ENCODE results near the gene MOV10L1. TPM values are rescaled to one million over a fixed set of nuclear protein-coding genes. Genes with fewer than 3 reads are reported as not detected.
A peak's percentile ranks its signal among the peaks of the same experiment; 100 is the strongest.

The MOV10L1 gene
- polyA plus RNA-seq, 3 donors from 2014 or later: 1.4 TPM; not detected in 2

- H3K27me3 Mint-ChIP-seq (ENCODE audit: low read depth in 3 of 3): peaks cover 0 to 1% (median 0%) of the 10 kb centered on the region in 3 donors
- H3K4me1 Mint-ChIP-seq: peaks cover 5 to 10% of the 10 kb centered on the region in 2 donors
- no peak for DNase-seq
- H3K9me3 Mint-ChIP-seq: no peaks in the 10 kb centered on the region
- peaks cover 4 to 17% (median 4%) of the 10 kb centered on the region in 3 donors for H3K36me3 Mint-ChIP-seq
- no peak overlapping the region for H3K27ac Mint-ChIP-seq
- no peak overlapping the region for H3K4me3 Mint-ChIP-seq
Observed at GRCh38 chr22:50063589-50064393, 26.0 kb upstream of the MOV10L1 start.

- peaks cover 4 to 18% (median 4%) of the 10 kb centered on the region in 3 donors for H3K36me3 Mint-ChIP-seq
- H3K4me1 Mint-ChIP-seq: peaks cover under 1 to 8% of the 10 kb centered on the region in 2 donors
- peaks cover 0 to 1% (median 0%) of the 10 kb centered on the region in 3 donors for H3K27me3 Mint-ChIP-seq (ENCODE audit: low read depth in 3 of 3)
- no peak for DNase-seq
- no peak overlapping the region for H3K27ac Mint-ChIP-seq
- no peak overlapping the region for H3K4me3 Mint-ChIP-seq
- no peaks in the 10 kb centered on the region for H3K9me3 Mint-ChIP-seq
Observed at GRCh38 chr22:50064453-50064852, 25.4 kb upstream of the MOV10L1 start.

- Mint-ChIP-seq H3K9me3 (no peaks in the 10 kb centered on the region), H3K27me3 (ENCODE audit: low read depth in 3 of 3) (peaks cover 0 to 1% (median 0%) of the 10 kb centered on the region in 3 donors), H3K27ac (peak overlapping the region in 2 of 6 donors; percentile 66 to 75), H3K36me3 (peaks cover 4 to 17% (median 4%) of the 10 kb centered on the region in 3 donors), H3K4me1 (peaks cover 0 to 2% of the 10 kb centered on the region in 2 donors), H3K4me3 (no peak overlapping the region)
- no peak for DNase-seq
Observed at GRCh38 chr22:50067244-50067643, 22.6 kb upstream of the MOV10L1 start.

- Mint-ChIP-seq H3K4me1 (peaks cover 0 to 2% of the 10 kb centered on the region in 2 donors), H3K27ac (peak overlapping the region in 1 of 6 donors; percentile 55), H3K36me3 (peaks cover 4 to 17% (median 4%) of the 10 kb centered on the region in 3 donors), H3K27me3 (ENCODE audit: low read depth in 3 of 3) (peaks cover 0 to 1% (median 0%) of the 10 kb centered on the region in 3 donors), H3K9me3 (no peaks in the 10 kb centered on the region), H3K4me3 (no peak overlapping the region)
- no peak for DNase-seq
Observed at GRCh38 chr22:50068096-50068495, 21.7 kb upstream of the MOV10L1 start.

- H3K27me3 Mint-ChIP-seq (ENCODE audit: low read depth in 3 of 3): peaks cover 0 to under 1% (median 0%) of the 10 kb centered on the region in 3 donors
- peaks cover 0 to 2% of the 10 kb centered on the region in 2 donors for H3K4me1 Mint-ChIP-seq
- no peak for DNase-seq
- no peak overlapping the region for H3K4me3 Mint-ChIP-seq
- H3K9me3 Mint-ChIP-seq: no peaks in the 10 kb centered on the region
- no peak overlapping the region for H3K27ac Mint-ChIP-seq
- H3K36me3 Mint-ChIP-seq: peaks cover 1 to 17% (median 4%) of the 10 kb centered on the region in 3 donors
Observed at GRCh38 chr22:50070366-50070765, 19.4 kb upstream of the MOV10L1 start.

GRCh38 chr22:50071432-50072166, 18.2 kb upstream of the MOV10L1 start:
- DNase-seq: no peak
- Mint-ChIP-seq H3K27me3 (ENCODE audit: low read depth in 3 of 3) (peaks cover 0 to 1% (median 0%) of the 10 kb centered on the region in 3 donors), H3K9me3 (peaks cover 0 to 3% (median 0%) of the 10 kb centered on the region in 6 donors), H3K27ac (no peak overlapping the region), H3K36me3 (peaks cover 8 to 22% (median 9%) of the 10 kb centered on the region in 3 donors), H3K4me3 (no peak overlapping the region), H3K4me1 (peaks cover 2 to 10% of the 10 kb centered on the region in 2 donors)

- Mint-ChIP-seq H3K9me3 (peaks cover 0 to 3% (median 0%) of the 10 kb centered on the region in 6 donors), H3K27me3 (ENCODE audit: low read depth in 3 of 3) (peaks cover 0 to 1% (median 0%) of the 10 kb centered on the region in 3 donors), H3K4me3 (no peak overlapping the region), H3K4me1 (peaks cover 0 to 11% of the 10 kb centered on the region in 2 donors), H3K36me3 (peaks cover 9 to 20% (median 11%) of the 10 kb centered on the region in 3 donors), H3K27ac (no peak overlapping the region)
- no peak for DNase-seq
Observed at GRCh38 chr22:50072167-50072555, 17.6 kb upstream of the MOV10L1 start.

- peaks cover 0 to 1% (median 0%) of the 10 kb centered on the region in 3 donors for H3K27me3 Mint-ChIP-seq (ENCODE audit: low read depth in 3 of 3)
- DNase-seq: no peak
- H3K4me3 Mint-ChIP-seq: no peak overlapping the region
Observed at GRCh38 chr22:50072714-50073538, 16.9 kb upstream of the MOV10L1 start.

GRCh38 chr22:50074056-50074455, 15.8 kb upstream of the MOV10L1 start:
- no peak overlapping the region for H3K27ac Mint-ChIP-seq
- peaks cover 0 to 11% of the 10 kb centered on the region in 2 donors for H3K4me1 Mint-ChIP-seq
- DNase-seq: no peak
- peaks cover 11 to 18% (median 12%) of the 10 kb centered on the region in 3 donors for H3K36me3 Mint-ChIP-seq
- H3K9me3 Mint-ChIP-seq: peaks cover 0 to 3% (median 0%) of the 10 kb centered on the region in 6 donors
- H3K4me3 Mint-ChIP-seq: no peak overlapping the region
- peaks cover 0 to 2% (median 0%) of the 10 kb centered on the region in 3 donors for H3K27me3 Mint-ChIP-seq (ENCODE audit: low read depth in 3 of 3)

More at GRCh38 chr22:50072714-50073538, 16.9 kb upstream of the MOV10L1 start:
- Mint-ChIP-seq H3K36me3 (peaks cover 9 to 15% (median 11%) of the 10 kb centered on the region in 3 donors), H3K4me1 (peaks cover 0 to 11% of the 10 kb centered on the region in 2 donors), H3K27ac (no peak overlapping the region), H3K9me3 (peaks cover 0 to 3% (median 0%) of the 10 kb centered on the region in 6 donors)

- no peak overlapping the region for H3K27ac Mint-ChIP-seq
- H3K27me3 Mint-ChIP-seq (ENCODE audit: low read depth in 3 of 3): peaks cover 0 to 5% (median 0%) of the 10 kb centered on the region in 3 donors
- H3K4me1 Mint-ChIP-seq: peaks cover 0 to 17% of the 10 kb centered on the region in 2 donors
- peaks cover 11 to 20% (median 17%) of the 10 kb centered on the region in 3 donors for H3K36me3 Mint-ChIP-seq
- no peak for DNase-seq
- no peak overlapping the region for H3K4me3 Mint-ChIP-seq
- peaks cover 0 to 3% (median 0%) of the 10 kb centered on the region in 6 donors for H3K9me3 Mint-ChIP-seq
Observed at GRCh38 chr22:50074551-50075530, 15.0 kb upstream of the MOV10L1 start.

- peaks cover 0 to 3% (median 0%) of the 10 kb centered on the region in 6 donors for H3K9me3 Mint-ChIP-seq
- H3K4me3 Mint-ChIP-seq: no peak overlapping the region
- peaks cover 0 to 5% (median 2%) of the 10 kb centered on the region in 3 donors for H3K27me3 Mint-ChIP-seq (ENCODE audit: low read depth in 3 of 3)
- peaks cover 11 to 21% (median 18%) of the 10 kb centered on the region in 3 donors for H3K36me3 Mint-ChIP-seq
- DNase-seq: no peak
- H3K27ac Mint-ChIP-seq: peak overlapping the region in 1 of 6 donors; percentile 84
- H3K4me1 Mint-ChIP-seq: peaks cover 1 to 21% of the 10 kb centered on the region in 2 donors
Observed at GRCh38 chr22:50076646-50077535, 12.9 kb upstream of the MOV10L1 start.
